Sigmoid colon (tissue), 7 donors: Measurements from ENCODE around the gene TUBB1. TPM values are rescaled to one million over a fixed set of nuclear protein-coding genes. Genes with fewer than 3 reads are reported as not detected.

Source experiments
- DNase-seq: peaks from one replicate; pipeline ENCODE4 v3.0.0-alpha.2; 2019
- H3K27ac ChIP-seq, 4 donors: fragments of 200-600 bp; sonication (generic); one replicate each; pipeline ENCODE4 v1.5.1; 2016 to 2019; ENCODE audit warnings: mild to moderate bottlenecking in 1 of 4
- H3K27me3 ChIP-seq, 3 donors: fragments of 200-600 bp; sonication (generic); one replicate each; pipeline ENCODE4 v1.5.1; 2019; ENCODE audit warnings: mild to moderate bottlenecking in 1 of 3
- H3K36me3 ChIP-seq, 4 donors: fragments of 200-600 bp; sonication (generic); one replicate each; pipeline ENCODE4 v1.5.1; 2016 to 2019
- H3K4me1 ChIP-seq, 4 donors: fragments of 200-600 bp; sonication (generic); one replicate each; pipeline ENCODE4 v1.5.1; 2017 to 2019
- H3K4me3 ChIP-seq, 4 donors: fragments of 200-600 bp; sonication (generic); one replicate each; pipeline ENCODE4 v1.5.1; 2017 to 2019; ENCODE audit warnings: mild to moderate bottlenecking in 2 of 4, moderate library complexity in 1 of 4
- H3K9me3 ChIP-seq, 4 donors: fragments of 200-600 bp in 3 of 4; sonication (generic) in 3 of 4; one replicate each; pipeline versions ENCODE4 v1.5.1 to v1.6.1; 2013 to 2019
- CTCF ChIP-seq, 4 experiments: fragments of 450-650 bp in 3 of 4; fragments of 200-600 bp in 1 of 4; IDR thresholded peaks; one replicate each; pipeline ENCODE4 v1.5.1; 2016 to 2019; ENCODE audit warnings: antibody characterized with exemption in 4 of 4, mild to moderate bottlenecking in 3 of 4, moderate library complexity in 2 of 4
- EP300 ChIP-seq, 4 donors: sonication (generic); formaldehyde crosslinking; IDR thresholded peaks; one replicate each; pipeline ENCODE4 v1.6.1; 2017; ENCODE audit warnings: antibody characterized with exemption in 4 of 4
- POLR2A ChIP-seq, 2 donors: fragments of 450-650 bp; IDR thresholded peaks; one replicate each; pipeline ENCODE4 v1.6.1; 2016; ENCODE audit warnings: antibody characterized with exemption in 2 of 2, mild to moderate bottlenecking in 2 of 2, moderate library complexity in 2 of 2
- POLR2AphosphoS5 ChIP-seq, 4 donors: sonication (generic); formaldehyde crosslinking; IDR thresholded peaks; one replicate each; pipeline ENCODE4 v1.6.1; 2017; ENCODE audit warnings: antibody characterized with exemption in 4 of 4
- WGBS, 2 donors: extraction: QIAGEN DNeasy Blood & Tissue Kit; methylation state at CpG; one replicate each; pipeline ENCODE4 v1.1.7; 2013; 5-methylcytosine and 5-hydroxymethylcytosine counted together
- intact Hi-C: fragments of 100-400 bp; cut with DNase I; formaldehyde crosslinking; loops from one replicate; pipeline ENCODE4 v1.15.1; 2023
- polyA plus RNA-seq, 3 donors: library from polyadenylated mRNA; stranded (reverse); fragments of 200-250 nt; gene quantifications; one replicate each; pipeline ENCODE4 v1.2.3, GENCODE V29; 2013
- total RNA-seq, 4 donors: library from RNA; depleted of rRNA; stranded (reverse); fragments of >200 nt; gene quantifications; one replicate each; pipeline ENCODE4 v1.1.0, GENCODE V29; 2016
- donor health status: healthy with polysubstance abuse.
- donor health status: Bipolar disorder and iron deficiency.
- donor health status: healthy.

TUBB1 gene
- total and polyA plus RNA-seq, 7 donors, result 0.03 to 0.60 (median 0.15) TPM; not detected in 3

GRCh38 chr20:58973866-58974265, 45.4 kb upstream of the TUBB1 start:
- no peak overlapping the region for H3K4me3 ChIP-seq
- no peak for DNase-seq
- no peaks in the 10 kb centered on the region for H3K4me1 ChIP-seq
- no peaks in the 10 kb centered on the region for H3K27me3 ChIP-seq
- no peak overlapping the region for H3K27ac ChIP-seq
- TF ChIP-seq EP300 (IDR thresholded peaks at IDR 0.05), result no peak
- no peak for TF ChIP-seq CTCF (IDR thresholded peaks at IDR 0.05)
- no peak for TF ChIP-seq POLR2AphosphoS5 (IDR thresholded peaks at IDR 0.05)
- no peak for TF ChIP-seq POLR2A (IDR thresholded peaks at IDR 0.05)
- H3K36me3 ChIP-seq, result no peaks in the 10 kb centered on the region
- intact Hi-C loops, result no loop called here
- peaks cover 0 to 5% (median 0%) of the 10 kb centered on the region in 4 donors for H3K9me3 ChIP-seq
- 75 to 87% methylated on average over 3 of the region's 3 CpGs for WGBS, 2 donors

GRCh38 chr20:58975353-58975752, 43.9 kb upstream of the TUBB1 start:
- DNase-seq, result no peak
- no peaks in the 10 kb centered on the region for H3K4me1 ChIP-seq
- TF ChIP-seq POLR2AphosphoS5 (IDR thresholded peaks at IDR 0.05) (no peak), POLR2A (IDR thresholded peaks at IDR 0.05) (no peak), EP300 (IDR thresholded peaks at IDR 0.05) (no peak), CTCF (IDR thresholded peaks at IDR 0.05) (no peak)
- H3K27ac ChIP-seq, result no peak overlapping the region
- no peak overlapping the region for H3K4me3 ChIP-seq
- WGBS, 2 donors, result 95 to 97% methylated on average over 1 of the region's 1 CpG
- H3K36me3 ChIP-seq, result no peaks in the 10 kb centered on the region
- no peaks in the 10 kb centered on the region for H3K27me3 ChIP-seq
- intact Hi-C loops, result no loop called here
- H3K9me3 ChIP-seq, result peaks cover 0 to 5% (median 0%) of the 10 kb centered on the region in 4 donors

- no peaks in the 10 kb centered on the region for H3K27me3 ChIP-seq
- intact Hi-C loops, result no loop called here
- no peak overlapping the region for H3K4me3 ChIP-seq
- 89% methylated on average over 3 of the region's 3 CpGs for WGBS, 2 donors
- H3K9me3 ChIP-seq, result peaks cover 0 to 5% (median 0%) of the 10 kb centered on the region in 4 donors
- H3K36me3 ChIP-seq, result no peaks in the 10 kb centered on the region
- H3K4me1 ChIP-seq, result peaks cover 0 to 4% (median 2%) of the 10 kb centered on the region in 4 donors
- TF ChIP-seq POLR2AphosphoS5 (IDR thresholded peaks at IDR 0.05) (no peak), POLR2A (IDR thresholded peaks at IDR 0.05) (no peak), EP300 (IDR thresholded peaks at IDR 0.05) (no peak), CTCF (IDR thresholded peaks at IDR 0.05) (no peak)
- no peak overlapping the region for H3K27ac ChIP-seq
- DNase-seq, result no peak
Observed at GRCh38 chr20:58976061-58976730, 43.0 kb upstream of the TUBB1 start.

- intact Hi-C loops, result no loop called here
- TF ChIP-seq POLR2A (IDR thresholded peaks at IDR 0.05), result no peak
- TF ChIP-seq CTCF (IDR thresholded peaks at IDR 0.05), result no peak
- TF ChIP-seq POLR2AphosphoS5 (IDR thresholded peaks at IDR 0.05), result no peak
- no peak for TF ChIP-seq EP300 (IDR thresholded peaks at IDR 0.05)
- Histone ChIP-seq H3K36me3 (no peaks in the 10 kb centered on the region), H3K9me3 (peaks cover 0 to 5% (median 0%) of the 10 kb centered on the region in 4 donors), H3K27ac (no peak overlapping the region), H3K4me1 (peaks cover 0 to 18% (median 15%) of the 10 kb centered on the region in 4 donors), H3K4me3 (no peak overlapping the region), H3K27me3 (no peaks in the 10 kb centered on the region)
- 71 to 78% methylated on average over 6 of the region's 6 CpGs for WGBS, 2 donors
- no peak for DNase-seq
Observed at GRCh38 chr20:58978351-58979190, 40.7 kb upstream of the TUBB1 start.
